Testis (tissue), 3 donors: ENCODE measurements around the gene ACO1. TPM values are rescaled to one million over a fixed set of nuclear protein-coding genes. Genes with fewer than 3 reads are reported as not detected.

Experiments used
- DNase-seq: peaks from one replicate; pipeline ENCODE4 v3.0.0-alpha.2; 2019
- H3K27ac ChIP-seq, 2 donors: fragments of 200-600 bp; sonication (generic); one replicate each; pipeline ENCODE4 v1.5.1; 2019
- H3K27me3 ChIP-seq: fragments of 200-600 bp; sonication (generic); one replicate; pipeline ENCODE4 v1.5.1; 2019
- H3K36me3 ChIP-seq: fragments of 200-600 bp; sonication (generic); one replicate; pipeline ENCODE4 v1.5.1; 2017; ENCODE audit warnings: low read depth; ENCODE audit errors: missing control alignments
- H3K4me1 ChIP-seq: fragments of 200-600 bp; sonication (generic); one replicate; pipeline ENCODE4 v1.5.1; 2019
- H3K4me3 ChIP-seq, 2 donors: fragments of 200-600 bp; sonication (generic); one replicate each; pipeline ENCODE4 v1.5.1; 2017 to 2019
- H3K9me3 ChIP-seq: fragments of 200-600 bp; sonication (generic); one replicate; pipeline ENCODE4 v1.5.1; 2017
- CTCF ChIP-seq, 3 experiments: fragments of 450-650 bp in 2 of 3; fragments of 200-600 bp in 1 of 3; sonication (generic) in 1 of 3; IDR thresholded peaks; one replicate each; pipeline ENCODE4 v1.5.1; 2016 to 2019; ENCODE audit warnings: antibody characterized with exemption in 3 of 3, mild to moderate bottlenecking in 2 of 3, moderate library complexity in 1 of 3
- POLR2A ChIP-seq: fragments of 450-650 bp; IDR thresholded peaks from one replicate; pipeline ENCODE4 v1.6.1; 2017; ENCODE audit warnings: antibody characterized with exemption, mild to moderate bottlenecking, moderate library complexity
- WGBS, 2 donors: methylation state at CpG; one replicate each; pipeline ENCODE4 v1.1.5; 2018; 5-methylcytosine and 5-hydroxymethylcytosine counted together
- intact Hi-C: fragments of 100-400 bp; cut with DNase I; formaldehyde crosslinking; loops from one replicate; pipeline ENCODE4 v1.15.1; 2023; ENCODE audit warnings: low total_unique reads
- polyA plus RNA-seq: library from polyadenylated mRNA; stranded (reverse); fragments of 350-450 nt; fragmentation: Illumina TruSeq; extraction: RNeasy Lipid Tissue Mini Kit (QIAGEN cat#74804); gene quantifications from one replicate; pipeline ENCODE4 v1.2.3, GENCODE V29; 2014; ENCODE audit warnings: low read depth, low replicate concordance; ENCODE audit not compliant: insufficient read depth
- total RNA-seq, 2 donors: library from RNA; depleted of rRNA; stranded (reverse); fragments of >200 nt; gene quantifications; one replicate each; pipeline ENCODE4 v1.2.3, GENCODE V29; 2016

ACO1 gene
- total and polyA plus RNA-seq, 3 donors from 2014 or later = 44.4 to 67.6 (median 52.0) TPM

GRCh38 chr9:32419921-32420320 is 35.5 kb downstream of the ACO1 start:
- intact Hi-C loops = no loop called here
- TF ChIP-seq POLR2A = no peak
- TF ChIP-seq CTCF (IDR thresholded peaks at IDR 0.05) = no peak
- no peaks in the 10 kb centered on the region for H3K27me3 ChIP-seq
- H3K4me1 ChIP-seq = no peaks in the 10 kb centered on the region
- DNase-seq = no peak
- H3K36me3 ChIP-seq = no peaks in the 10 kb centered on the region
- H3K4me3 ChIP-seq = no peak overlapping the region
- H3K27ac ChIP-seq = no peak overlapping the region
- 75 to 78% methylated on average over 2 of the region's 2 CpGs for WGBS, 2 donors
- no peaks in the 10 kb centered on the region for H3K9me3 ChIP-seq

- WGBS, 2 donors = 79 to 86% methylated on average over 7 of the region's 7 CpGs
- Histone ChIP-seq H3K27ac (no peak overlapping the region), H3K36me3 (no peaks in the 10 kb centered on the region)
Measured at GRCh38 chr9:32422237-32422806, 37.9 kb downstream of the ACO1 start.

GRCh38 chr9:32423371-32423770 is 38.9 kb downstream of the ACO1 start:
- DNase-seq = no peak
- no peak for TF ChIP-seq POLR2A
- TF ChIP-seq CTCF (IDR thresholded peaks at IDR 0.05) = no peak
- H3K4me1 ChIP-seq = peaks cover 20% of the 10 kb centered on the region
- no peaks in the 10 kb centered on the region for H3K27me3 ChIP-seq
- H3K36me3 ChIP-seq = no peaks in the 10 kb centered on the region
- no peak overlapping the region for H3K27ac ChIP-seq
- intact Hi-C loops = no loop called here
- WGBS, 2 donors = 91 to 95% methylated on average over 4 of the region's 4 CpGs
- no peaks in the 10 kb centered on the region for H3K9me3 ChIP-seq
- no peak overlapping the region for H3K4me3 ChIP-seq

More at GRCh38 chr9:32422237-32422806, 37.9 kb downstream of the ACO1 start:
- Histone ChIP-seq H3K9me3 (no peaks in the 10 kb centered on the region), H3K27me3 (no peaks in the 10 kb centered on the region), H3K4me3 (no peak overlapping the region), H3K4me1 (peaks cover 16% of the 10 kb centered on the region)
- no peak for DNase-seq
- TF ChIP-seq POLR2A (no peak), CTCF (IDR thresholded peaks at IDR 0.05) (no peak)
- intact Hi-C loops = no loop called here

- Histone ChIP-seq H3K4me1 (peaks cover 20% of the 10 kb centered on the region), H3K9me3 (no peaks in the 10 kb centered on the region), H3K4me3 (no peak overlapping the region), H3K36me3 (no peaks in the 10 kb centered on the region), H3K27ac (no peak overlapping the region), H3K27me3 (no peaks in the 10 kb centered on the region)
- no peak for DNase-seq
- intact Hi-C loops = no loop called here
- 85 to 89% methylated on average over 6 of the region's 6 CpGs for WGBS, 2 donors
- no peak for TF ChIP-seq CTCF (IDR thresholded peaks at IDR 0.05)
- TF ChIP-seq POLR2A = no peak
Measured at GRCh38 chr9:32424616-32425015, 40.2 kb downstream of the ACO1 start.

GRCh38 chr9:32426278-32426939 is 42.0 kb downstream of the ACO1 start:
- Histone ChIP-seq H3K27me3 (no peaks in the 10 kb centered on the region), H3K36me3 (no peaks in the 10 kb centered on the region), H3K4me3 (no peak overlapping the region), H3K4me1 (peaks cover 29% of the 10 kb centered on the region), H3K9me3 (no peaks in the 10 kb centered on the region), H3K27ac (peak overlapping the region; percentile 68 to 81)
- 44 to 57% methylated on average over 7 of the region's 7 CpGs for WGBS, 2 donors
- intact Hi-C loops = no loop called here
- DNase-seq = peak; percentile 90
- no peak for TF ChIP-seq POLR2A
- no peak for TF ChIP-seq CTCF (IDR thresholded peaks at IDR 0.05)
